DMS 273 (cell line): ENCODE data around the gene SLC25A14.
A peak's percentile ranks its signal among the peaks of the same experiment; 100 is the strongest.

Experiments
- DNase-seq: peaks from one replicate; lab custom pipeline; 2025; ENCODE audit not compliant: unreplicated experiment; lab: John Stamatoyannopoulos, UW

SLC25A14 gene

DNA sequence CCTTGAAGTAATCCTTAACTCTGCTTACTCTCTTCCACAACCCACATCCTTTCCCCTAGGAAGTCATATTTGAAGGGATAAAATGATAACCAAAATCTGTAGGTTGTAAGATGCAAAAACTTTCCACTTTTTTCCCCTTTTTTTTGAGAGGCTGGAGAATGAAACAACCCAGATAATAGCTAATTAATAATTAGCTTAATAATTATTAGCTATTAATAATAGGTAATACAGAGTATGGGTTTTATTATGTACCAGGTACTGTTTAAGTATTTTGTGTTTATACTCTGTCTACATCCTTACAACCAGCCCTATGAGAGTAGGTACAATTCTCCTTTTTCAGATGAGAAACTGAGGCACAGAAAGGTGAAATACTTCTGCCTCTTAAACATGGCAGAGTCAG is 36.4 kb downstream of the SLC25A14 start:
- no peak for DNase-seq

DNA sequence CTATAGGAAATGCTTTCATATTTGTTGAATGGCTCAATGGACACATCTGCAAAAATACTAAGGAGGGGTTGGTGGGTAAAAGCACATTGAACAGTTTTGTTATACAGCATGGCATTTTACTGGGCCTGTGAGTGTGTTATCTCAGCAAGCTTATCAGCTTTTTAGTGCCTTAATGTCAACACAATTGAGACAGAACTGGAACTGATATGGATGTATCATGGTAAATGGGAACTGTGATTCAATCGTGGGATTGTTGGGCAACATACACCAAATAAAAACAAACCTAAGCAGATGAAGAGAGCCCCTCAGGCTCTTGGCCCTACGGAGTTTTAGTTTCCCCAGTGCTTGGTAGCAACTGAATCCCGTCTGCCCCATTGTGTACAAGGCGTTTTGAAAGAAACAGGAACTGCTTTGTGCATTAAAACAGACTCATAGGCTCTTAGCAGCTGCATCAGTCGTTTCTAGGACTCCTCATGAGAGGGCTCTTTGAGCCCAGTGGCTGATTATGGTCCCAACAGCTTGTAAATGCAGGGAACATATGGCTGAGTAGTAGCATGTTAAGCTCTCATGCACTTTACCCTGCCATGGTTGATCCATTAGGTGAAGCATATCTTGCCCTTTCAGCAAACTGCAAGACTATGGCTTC is 38.4 kb downstream of the SLC25A14 start:
- peak; percentile 79 for DNase-seq

GRCh38 chrX:130385520-130385919 is 45.8 kb downstream of the SLC25A14 start, which contains the start of gene GPR119:
Gene GPR119 (minus strand): TSS chrX:130385674. CDS start chrX:130385447, 227 bp downstream.
- DNase-seq, result no peak

GRCh38 chrX:130386408-130386808 is 46.7 kb downstream of the SLC25A14 start:
- no peak for DNase-seq

- peak; percentile 83 for DNase-seq
Measured at GRCh38 chrX:130393451-130394074, 53.8 kb downstream of the SLC25A14 start.

GRCh38 chrX:130395341-130395740 is 55.6 kb downstream of the SLC25A14 start:
- DNase-seq, result peak; percentile 41

- DNase-seq, result peak; percentile 90
Measured at GRCh38 chrX:130401415-130402207, 61.9 kb downstream of the SLC25A14 start, which contains the start of gene RBMX2. Gene RBMX2 (plus strand): TSS chrX:130401987. CDS start chrX:130402033, 46 bp downstream.

DNA sequence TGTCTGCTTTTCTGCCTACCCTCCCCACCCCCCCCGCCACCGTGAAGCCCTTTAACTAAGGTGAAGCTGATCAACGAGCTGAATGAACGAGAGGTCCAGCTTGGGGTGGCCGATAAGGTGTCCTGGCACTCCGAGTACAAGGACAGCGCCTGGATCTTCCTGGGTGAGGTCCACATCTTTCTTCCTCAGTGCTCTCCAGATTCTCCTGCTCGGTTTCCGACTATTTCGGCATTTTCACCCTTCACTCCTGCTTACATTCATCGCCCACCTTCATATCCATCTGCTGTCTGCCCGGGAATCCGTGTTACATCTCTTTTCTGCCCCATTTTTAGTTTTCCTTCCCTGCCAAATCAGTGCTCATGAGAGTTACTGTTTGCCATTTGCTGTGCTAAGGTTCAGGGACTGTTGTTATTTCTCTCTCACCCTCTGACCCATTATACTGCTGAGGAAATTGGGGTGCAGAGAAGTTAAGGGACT is 62.5 kb downstream of the SLC25A14 start:
- DNase-seq, result no peak

- DNase-seq, result no peak
Measured at GRCh38 chrX:130413415-130413814, 73.7 kb downstream of the SLC25A14 start.

GRCh38 chrX:130414800-130415199 is 75.1 kb downstream of the SLC25A14 start:
- DNase-seq, result no peak

DNA sequence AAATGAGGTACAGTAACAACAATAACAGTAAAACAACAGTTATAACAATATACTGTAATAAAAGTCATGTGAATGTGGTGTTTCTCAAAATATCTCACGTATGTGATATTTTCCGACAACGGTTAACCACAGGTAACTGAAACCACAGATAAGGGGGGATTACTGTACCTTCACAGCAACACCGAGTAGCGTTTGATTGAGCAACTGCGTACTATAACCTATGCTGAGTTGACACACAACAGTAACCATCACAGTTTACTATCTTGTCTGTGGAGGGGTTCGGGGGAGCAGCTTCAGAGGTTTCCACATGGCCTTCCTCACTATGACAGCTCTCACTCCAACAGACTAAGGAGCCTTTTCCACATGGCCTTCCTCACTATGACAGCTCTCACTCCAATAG is 75.5 kb downstream of the SLC25A14 start:
- no peak for DNase-seq

DNA sequence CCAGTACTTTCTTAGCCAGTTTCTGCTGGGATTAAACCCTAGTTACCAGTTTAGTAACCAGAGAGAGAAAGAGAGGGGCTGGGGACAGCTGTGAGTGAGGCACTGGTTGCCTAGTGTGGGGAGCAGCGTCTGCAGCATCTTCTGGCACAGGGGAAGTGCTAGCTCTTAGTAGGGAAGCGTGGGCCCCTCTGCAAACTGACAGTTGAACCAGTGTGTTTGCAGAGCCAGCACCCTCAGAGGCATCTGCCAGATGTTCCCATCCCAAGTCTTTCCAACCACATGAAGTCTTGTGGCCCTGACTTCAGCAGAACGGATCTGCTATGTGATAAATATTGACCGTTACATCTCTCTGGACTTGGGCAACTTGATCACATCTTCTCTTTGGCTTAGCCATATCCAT is 77.1 kb downstream of the SLC25A14 start:
- DNase-seq, result no peak

DNA sequence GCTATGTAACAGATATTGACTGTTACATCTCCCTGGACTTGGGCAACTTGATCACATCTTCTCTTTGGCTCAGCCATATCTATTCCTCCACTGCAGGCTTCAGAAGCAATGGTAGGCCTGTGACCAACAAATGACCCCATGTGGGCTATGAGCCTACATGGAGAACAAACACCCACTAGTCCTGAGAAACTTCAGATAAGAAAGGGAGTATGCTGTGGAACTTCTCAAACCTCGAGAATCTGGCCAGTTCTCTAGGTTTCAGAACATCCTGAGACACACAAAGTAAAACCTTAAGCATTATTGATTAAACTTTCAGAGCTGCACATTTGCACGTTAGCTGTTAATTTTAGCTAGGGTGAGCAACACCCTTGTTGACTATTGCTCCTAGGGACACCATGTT is 78.3 kb downstream of the SLC25A14 start:
- no peak for DNase-seq

- DNase-seq, result no peak
Measured at GRCh38 chrX:130418740-130419139, 79.0 kb downstream of the SLC25A14 start.

GRCh38 chrX:130419263-130419662 is 79.5 kb downstream of the SLC25A14 start:
- DNase-seq, result no peak
